Activated gamma-delta T cell (primary cell): ENCODE data around the gene ARL17B.
"Not testable (repeated sequence)": the region's sequence is repeated elsewhere in the genome, so short reads cannot be mapped to it uniquely, and the experiment has no call there.

ENCODE experiments used
- DNase-seq: peaks from one replicate; lab custom pipeline; 2025; lab: John Stamatoyannopoulos, UW

Gene ARL17B

GRCh38 chr17:46290906-46291546 lies 70.5 kb downstream of the ARL17B start:
- not testable (repeated sequence) for DNase-seq

DNA sequence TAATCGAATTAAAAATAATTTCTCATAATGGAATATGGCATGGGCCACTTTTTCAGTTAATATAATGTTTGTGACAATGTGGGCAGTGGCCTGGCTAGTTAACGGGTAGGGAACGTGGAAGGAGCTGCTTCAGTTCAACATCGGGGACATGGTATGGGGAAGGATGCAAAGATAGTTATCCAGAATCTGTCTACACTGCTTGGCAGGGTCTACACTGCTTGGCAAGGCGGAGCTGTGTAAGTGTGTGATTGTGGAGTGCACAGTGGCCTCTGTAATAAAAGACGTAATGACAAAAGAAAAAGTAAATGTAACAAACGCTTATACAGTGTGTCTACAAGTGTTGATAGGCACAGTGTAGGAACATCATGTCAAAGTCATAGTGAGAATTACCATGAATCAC lies 74.0 kb downstream of the ARL17B start:
- DNase-seq = not testable (repeated sequence)

- not testable (repeated sequence) for DNase-seq
Measured at GRCh38 chr17:46286764-46287221, 74.8 kb downstream of the ARL17B start.

GRCh38 chr17:46285500-46285899 lies 76.1 kb downstream of the ARL17B start:
- not testable (repeated sequence) for DNase-seq

GRCh38 chr17:46284467-46284866 lies 77.1 kb downstream of the ARL17B start:
- DNase-seq = not testable (repeated sequence)

GRCh38 chr17:46282635-46283034 lies 78.9 kb downstream of the ARL17B start:
- not testable (repeated sequence) for DNase-seq

GRCh38 chr17:46281336-46281735 lies 80.2 kb downstream of the ARL17B start:
- DNase-seq = not testable (repeated sequence)

DNA sequence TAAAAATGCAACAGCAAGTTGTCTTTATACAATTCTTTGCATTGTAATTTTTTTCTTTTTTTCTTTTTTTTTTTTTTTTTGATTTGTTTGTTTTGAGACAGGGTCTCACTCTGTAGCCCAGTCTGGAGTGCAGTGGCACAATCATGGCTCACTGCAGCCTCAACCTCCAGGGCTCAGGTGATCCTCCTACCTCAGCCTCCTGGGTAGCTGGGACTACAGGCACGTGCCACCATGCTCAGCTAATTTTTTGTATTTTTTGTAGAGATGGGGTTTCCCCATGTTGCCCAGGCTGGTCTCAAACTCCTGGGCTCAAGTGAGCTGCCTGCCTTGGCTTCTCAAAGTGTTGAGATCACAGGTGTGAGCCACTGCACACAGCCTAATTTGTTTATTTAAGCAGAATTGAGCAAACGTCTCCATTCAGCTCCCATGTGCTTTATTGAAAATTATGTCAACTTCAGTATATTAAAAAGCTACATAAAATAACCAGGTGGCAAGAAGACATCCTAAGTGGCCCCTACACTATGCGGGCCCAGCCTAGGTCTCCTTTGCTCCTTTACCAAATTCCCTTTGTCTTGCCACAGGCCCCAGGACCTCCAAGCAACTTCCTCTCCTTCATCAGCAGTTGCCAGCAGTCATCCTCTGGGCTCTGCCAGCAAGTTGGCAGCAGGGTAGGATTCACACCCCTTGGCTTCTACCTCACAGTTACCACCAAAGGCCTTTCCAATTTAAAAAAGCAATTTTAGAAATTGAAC lies 84.7 kb downstream of the ARL17B start:
- not testable (repeated sequence) for DNase-seq

- DNase-seq = no peak
Measured at GRCh38 chr17:46274238-46274637, 87.3 kb downstream of the ARL17B start.

GRCh38 chr17:46273541-46274236 lies 87.9 kb downstream of the ARL17B start:
- DNase-seq = no peak

GRCh38 chr17:46270032-46270431 lies 91.5 kb downstream of the ARL17B start:
- no peak for DNase-seq

GRCh38 chr17:46266656-46267544 lies 94.7 kb downstream of the ARL17B start:
- peak; percentile 86 for DNase-seq

GRCh38 chr17:46266063-46266655 lies 95.4 kb downstream of the ARL17B start:
- DNase-seq = not testable (repeated sequence)

DNA sequence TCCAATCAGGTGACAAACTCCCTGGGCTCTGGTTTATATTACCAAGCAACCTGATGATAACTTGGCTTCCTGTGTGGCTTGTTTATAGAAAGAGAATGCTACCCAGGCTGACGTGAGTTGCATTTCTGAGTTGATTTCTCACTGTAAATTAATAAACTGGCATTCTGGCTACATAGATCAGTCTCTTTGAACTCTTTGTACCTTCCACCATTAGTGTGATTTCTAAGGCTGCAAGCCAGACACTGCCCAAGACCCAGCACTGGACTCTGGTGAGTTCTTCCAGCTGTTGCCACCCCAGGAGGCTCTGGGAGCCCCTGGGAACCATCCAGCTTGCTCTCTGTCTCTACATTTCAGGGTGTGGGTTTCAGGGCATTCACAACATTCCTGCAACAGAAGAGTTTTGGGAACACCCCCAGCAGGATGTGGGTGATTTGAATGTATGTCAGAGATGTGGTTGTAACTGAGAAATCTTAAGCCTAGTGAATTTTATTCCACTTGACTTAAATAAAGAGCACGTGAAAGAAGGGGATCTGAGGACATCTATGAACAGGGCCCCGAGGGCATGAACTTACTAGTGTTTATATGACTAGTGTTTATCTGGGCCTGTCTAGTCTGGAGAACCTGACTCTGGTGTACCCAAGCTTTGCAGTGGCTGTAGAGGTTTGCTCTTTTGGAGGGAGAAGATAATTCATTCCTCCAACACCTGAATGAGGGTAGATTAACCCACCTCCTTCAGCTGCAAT lies 96.9 kb downstream of the ARL17B start:
- no peak for DNase-seq

DNA sequence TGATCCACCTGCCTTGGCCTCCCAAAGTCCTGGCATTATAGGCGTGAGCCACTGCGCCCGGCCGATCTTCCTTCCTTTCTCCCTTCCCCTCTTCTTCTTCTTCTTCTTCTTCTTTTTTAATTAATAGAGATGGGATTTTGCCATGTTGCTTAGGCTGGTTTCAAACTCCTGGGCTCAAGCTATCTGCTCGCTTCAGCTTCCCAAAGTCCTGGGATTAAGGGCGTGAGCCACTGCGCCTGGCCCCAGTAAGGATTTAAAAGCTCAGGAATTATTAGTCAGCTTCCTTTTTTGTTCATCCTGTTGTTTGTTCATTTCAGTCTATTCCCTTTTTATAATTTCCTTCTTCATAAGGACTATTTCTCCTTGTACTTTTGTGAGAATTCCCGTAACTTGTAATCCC lies 99.3 kb downstream of the ARL17B start:
- no peak for DNase-seq

DNA sequence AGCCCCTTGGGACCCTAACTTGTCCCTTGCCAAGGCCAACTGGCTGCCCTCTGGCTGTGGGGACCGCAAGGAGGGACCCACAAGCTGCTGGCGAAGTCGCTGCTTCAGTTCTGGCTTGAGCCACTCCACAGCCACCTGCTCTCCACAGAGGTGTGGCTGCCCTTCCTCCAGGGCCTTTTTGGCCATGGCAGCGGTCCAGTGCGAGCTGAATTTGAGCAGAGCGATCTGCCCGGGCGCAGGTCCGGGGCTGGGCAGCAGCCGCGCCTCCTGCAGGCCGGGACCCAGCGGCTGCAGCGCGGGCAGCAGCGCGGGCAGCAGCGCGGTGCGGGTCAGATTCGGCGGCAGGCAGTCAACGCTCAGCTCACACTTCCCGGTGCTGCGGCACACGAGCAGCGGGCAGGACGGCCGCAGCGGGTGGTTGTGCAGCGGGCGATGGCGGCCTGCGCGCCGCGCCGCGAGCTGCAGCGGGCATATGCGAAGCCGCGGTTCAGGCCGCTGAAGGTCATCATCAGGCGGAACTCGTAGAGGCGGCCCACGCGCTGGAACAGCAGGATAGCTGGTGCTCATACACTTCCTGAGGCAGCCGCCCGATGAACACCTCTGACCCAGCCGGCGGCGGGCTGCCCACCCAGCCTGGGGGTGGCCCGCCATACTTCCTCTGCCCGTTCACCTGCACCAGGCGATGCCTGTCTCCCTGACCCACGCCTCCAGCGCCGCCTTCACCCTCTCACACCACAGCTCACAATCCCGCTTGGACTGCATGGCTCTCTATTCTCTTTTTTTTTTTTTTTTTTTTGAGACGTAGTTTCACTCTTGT lies 101.5 kb downstream of the ARL17B start:
- DNase-seq = not testable (repeated sequence)

GRCh38 chr17:46256369-46256768 lies 105.2 kb downstream of the ARL17B start:
- DNase-seq = not testable (repeated sequence)

DNA sequence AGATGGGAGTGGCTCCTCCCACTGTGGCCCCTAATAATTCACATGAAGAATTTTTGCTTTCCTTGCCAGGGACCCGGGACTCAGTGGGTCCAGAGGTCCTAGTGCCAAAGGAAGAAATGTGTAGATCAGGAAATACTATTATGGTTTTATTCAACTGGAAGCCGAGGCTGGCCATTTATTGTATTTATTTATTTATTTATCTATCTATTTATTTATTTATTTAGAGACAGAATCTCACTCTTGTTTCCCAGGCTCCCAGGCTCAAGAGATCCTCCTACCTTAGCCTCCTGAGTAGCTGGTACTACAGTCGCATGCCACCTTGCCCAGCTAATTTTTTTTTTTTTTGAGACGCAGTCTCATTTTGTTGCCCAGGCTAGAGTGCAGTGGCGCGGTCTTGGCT lies 107.4 kb downstream of the ARL17B start:
- DNase-seq = not testable (repeated sequence)

DNA sequence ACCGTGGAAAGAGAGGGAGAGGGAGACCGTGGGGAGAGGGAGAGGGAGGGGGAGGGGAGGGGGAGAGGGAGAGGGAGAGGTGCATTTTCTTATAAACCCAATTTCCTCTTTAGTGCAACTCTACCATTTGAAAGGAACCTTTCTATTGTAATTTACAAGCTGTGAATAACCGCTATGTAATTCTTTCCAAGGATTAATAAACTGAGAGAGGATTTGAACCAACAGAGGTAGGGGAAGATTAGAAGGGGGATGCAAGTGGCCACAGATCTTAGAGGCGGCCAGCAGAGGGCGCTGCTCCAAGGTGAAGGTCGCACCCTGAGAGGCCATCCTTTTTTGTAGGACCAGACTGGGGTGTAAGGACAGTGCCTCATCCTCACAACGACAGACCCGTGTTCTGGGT lies 107.8 kb downstream of the ARL17B start:
- peak; percentile 53 for DNase-seq

DNA sequence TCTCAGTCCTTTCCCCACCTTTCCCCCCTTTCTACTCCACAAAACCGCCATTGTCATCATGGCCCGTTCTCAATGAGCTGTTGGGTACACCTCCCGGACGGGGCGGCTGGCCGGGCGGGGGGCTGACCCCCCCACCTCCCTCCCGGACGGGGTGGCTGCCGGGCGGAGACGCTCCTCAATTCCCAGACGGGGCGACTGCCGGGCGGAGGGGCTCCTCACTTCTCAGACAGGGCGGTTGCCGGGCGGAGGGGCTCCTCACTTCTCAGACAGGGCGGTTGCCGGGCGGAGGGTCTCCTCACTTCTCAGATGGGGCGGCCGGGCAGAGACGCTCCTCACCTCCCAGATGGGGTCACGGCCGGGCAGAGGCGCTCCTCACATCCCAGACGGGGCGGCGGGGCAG lies 108.8 kb downstream of the ARL17B start:
- DNase-seq = not testable (repeated sequence)
